GM12873 (cell line): Measurements from ENCODE around the gene RMRP.

Experiments used
- TF ChIP-seq, protein P1 (sequence below): IDR thresholded peaks from 2 replicates; pipeline ENCODE4 v1.5.1; 2012; ENCODE audit warnings: low read depth, mild to moderate bottlenecking, moderate library complexity, low read length, control low read depth; ENCODE audit not compliant: insufficient read depth; ENCODE audit errors: missing control alignments

The RMRP gene

DNA sequence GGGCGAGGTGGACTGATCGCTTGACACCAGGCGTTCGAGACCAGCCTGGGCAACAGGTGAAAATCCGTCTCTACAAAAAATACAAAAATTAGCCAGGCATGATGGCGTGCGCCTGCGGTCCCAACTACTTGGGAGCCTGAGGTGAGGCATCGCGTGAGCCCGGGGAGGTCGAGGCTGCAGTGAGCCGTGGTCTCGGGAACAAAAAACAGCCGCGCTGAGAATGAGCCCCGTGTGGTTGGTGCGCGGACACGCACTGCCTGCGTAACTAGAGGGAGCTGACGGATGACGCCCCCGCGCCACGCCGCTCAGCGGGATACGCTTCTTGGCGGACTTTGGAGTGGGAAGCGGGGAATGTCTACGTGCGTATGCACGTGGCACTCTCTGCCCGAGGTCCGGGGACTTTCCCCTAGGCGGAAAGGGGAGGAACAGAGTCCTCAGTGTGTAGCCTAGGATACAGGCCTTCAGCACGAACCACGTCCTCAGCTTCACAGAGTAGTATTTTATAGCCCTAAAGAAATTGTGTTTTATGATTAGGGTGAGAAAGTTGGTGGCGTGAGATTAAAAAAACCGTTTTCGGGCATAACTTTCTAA lies at the start of gene RMRP:
RMRP (minus strand) TSS at position 474 of the 591 bp plus-strand sequence.
- TF ChIP-seq, protein P1, sequence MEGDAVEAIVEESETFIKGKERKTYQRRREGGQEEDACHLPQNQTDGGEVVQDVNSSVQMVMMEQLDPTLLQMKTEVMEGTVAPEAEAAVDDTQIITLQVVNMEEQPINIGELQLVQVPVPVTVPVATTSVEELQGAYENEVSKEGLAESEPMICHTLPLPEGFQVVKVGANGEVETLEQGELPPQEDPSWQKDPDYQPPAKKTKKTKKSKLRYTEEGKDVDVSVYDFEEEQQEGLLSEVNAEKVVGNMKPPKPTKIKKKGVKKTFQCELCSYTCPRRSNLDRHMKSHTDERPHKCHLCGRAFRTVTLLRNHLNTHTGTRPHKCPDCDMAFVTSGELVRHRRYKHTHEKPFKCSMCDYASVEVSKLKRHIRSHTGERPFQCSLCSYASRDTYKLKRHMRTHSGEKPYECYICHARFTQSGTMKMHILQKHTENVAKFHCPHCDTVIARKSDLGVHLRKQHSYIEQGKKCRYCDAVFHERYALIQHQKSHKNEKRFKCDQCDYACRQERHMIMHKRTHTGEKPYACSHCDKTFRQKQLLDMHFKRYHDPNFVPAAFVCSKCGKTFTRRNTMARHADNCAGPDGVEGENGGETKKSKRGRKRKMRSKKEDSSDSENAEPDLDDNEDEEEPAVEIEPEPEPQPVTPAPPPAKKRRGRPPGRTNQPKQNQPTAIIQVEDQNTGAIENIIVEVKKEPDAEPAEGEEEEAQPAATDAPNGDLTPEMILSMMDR = no peak

DNA sequence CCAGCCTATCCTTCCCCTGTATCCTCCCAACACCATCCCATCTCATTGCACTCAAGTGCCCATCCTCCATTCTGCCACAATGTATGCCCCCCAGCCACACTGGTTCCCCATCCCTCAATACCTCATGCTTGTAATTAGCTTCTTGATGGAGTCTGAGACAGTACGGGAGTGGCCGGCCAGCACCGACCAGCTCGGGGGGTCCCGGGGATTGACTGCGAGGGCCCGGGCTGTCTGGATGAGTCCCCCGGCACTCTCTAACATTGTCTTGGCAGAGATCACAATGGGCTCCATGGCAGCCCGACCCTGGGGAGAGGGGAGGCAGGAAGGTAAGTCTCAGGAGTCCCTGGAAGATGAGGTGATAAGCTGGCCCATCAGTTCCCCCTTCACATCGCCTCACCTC lies 49.1 kb upstream of the RMRP start:
- TF ChIP-seq, protein P1 = no peak

DNA sequence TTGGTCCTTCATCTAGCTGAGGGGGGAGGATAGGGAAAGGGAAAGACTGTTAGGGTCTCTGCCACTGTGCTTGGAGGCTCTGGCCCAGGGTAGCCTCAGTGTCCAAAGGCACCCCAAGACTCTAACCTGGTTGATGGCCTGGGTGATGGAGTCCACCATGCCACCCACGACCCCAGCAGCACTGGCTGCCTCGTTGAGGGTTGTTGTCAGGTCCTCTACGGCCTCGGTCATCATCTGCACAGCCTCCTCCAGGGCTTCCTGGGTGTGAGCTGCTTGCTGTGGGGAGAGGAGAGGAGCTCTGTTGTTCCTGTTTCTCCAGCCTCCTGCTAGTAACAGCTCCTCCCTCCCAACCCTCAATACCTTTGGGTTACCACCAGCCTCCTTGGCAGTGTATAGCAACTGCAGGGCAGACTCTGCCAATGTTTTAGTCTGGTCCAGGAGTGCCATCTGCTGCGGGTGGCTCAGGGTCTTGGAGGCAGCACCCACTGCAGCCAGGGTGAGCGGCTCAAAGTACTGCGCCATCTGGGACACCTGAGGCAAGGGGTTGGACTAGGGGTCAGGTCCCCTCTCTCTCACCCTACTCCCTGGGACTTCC lies 48.1 kb upstream of the RMRP start:
- TF ChIP-seq, protein P1 = no peak

DNA sequence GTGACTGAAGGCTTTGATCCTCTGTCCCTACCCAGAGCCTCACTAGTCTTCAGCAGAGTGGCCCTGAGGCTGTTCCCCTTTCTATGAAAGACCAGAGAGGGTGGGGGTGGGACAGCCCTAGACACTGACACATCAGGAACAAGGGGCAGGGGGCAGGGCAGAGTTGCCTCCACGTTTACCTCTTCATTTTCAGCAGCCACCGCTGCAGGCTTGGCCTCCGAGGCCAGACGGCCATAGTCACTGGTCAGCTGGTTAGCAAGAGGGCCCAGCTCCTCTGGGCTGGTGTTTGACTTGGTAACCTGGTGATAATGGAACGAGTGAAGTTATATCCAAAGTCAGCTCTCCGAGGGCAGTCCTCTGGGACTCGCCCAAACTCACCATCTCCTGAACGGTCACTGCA lies 47.6 kb upstream of the RMRP start:
- TF ChIP-seq, protein P1 = no peak

DNA sequence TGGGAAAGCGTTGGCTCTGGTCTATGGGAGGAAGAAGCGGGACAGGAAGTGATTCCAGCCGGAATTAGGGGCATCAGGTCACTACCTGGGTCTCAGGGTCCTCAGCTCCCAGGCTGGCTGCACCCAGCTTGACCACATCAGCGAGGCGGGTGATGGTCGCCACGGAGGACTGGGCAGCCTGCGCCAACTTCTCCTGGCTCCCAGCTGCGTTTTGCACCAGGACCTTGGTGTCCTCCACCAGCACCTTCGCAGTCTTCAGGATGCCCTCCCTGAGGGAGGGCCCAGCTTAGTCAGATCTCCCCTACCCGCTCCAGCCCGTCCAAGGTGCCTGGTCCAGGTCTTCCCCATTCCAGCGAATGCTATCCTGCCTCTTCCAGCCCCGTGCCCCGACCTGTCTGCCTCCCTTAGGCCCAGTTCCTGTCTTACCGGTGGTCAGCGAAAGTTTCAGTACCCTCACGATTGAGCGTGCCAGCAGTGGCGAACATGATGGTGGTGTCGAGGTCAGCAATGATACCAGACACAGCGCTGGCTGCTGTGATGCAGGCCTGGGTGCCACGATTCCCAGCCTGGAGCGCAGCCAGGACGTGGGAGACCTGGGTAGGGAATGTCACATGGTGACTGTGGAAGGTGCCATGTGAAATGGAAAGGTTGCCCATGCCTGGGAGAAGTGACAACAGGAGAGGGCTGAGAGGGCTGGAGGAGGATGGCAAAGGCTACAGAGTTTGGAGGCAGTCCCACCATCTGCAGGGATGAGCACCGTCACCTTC lies 46.3 kb upstream of the RMRP start:
- TF ChIP-seq, protein P1 = no peak

DNA sequence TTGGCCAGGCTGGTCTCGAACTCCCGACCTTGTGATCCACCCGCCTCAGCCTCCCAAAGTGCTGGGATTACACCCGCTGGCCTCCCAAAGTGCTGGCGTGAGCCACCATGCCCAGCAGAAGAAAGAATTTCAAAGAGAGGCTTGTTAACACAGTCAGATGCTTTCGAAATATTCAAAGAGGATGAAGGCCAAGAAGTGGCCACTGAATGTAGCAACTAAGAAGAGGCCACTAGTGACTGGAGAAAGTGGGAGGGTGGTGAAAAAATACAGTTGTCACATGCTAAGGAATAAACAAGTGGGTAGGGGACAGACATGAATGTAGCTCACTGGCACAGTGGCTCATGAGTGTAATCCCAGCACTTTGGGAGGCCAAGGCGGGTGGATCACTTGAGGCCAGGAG lies 44.9 kb upstream of the RMRP start:
- TF ChIP-seq, protein P1 = no peak

DNA sequence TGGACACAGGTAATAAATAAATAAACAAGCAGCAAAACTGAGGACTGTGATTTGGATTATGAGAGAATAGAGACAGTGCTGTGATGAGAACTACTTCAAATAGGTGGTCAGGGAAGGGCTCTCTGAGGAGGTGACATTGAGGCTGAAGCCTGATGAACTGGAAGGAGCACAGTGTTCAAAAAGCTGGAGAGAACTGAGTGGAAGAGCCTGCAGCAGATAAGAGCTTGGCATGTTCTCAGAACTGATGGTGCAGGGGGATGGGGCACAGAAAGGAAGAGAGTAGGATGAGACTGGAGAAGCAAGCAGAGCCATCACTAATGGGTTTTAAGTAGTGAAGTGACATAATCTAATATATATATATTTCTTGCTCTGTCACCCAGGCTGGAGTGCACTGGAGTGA lies 43.1 kb upstream of the RMRP start:
- TF ChIP-seq, protein P1 = no peak
